Endothelial cell of umbilical vein (primary cell): ENCODE measurements around the gene CTBP1. TPM values are rescaled to one million over a fixed set of nuclear protein-coding genes. Genes with fewer than 3 reads are reported as not detected.

Source experiments
- BruUV-seq: library from RNA; stranded (reverse); fragments of 400-500 nt; replicated peaks from 2 replicates; lab custom pipeline; 2021; lab: Mats Ljungman, UMichigan
- CTCF ChIA-PET: fragments of 300-600, 350-600 bp; sonication (Branson Sonifier 250); formaldehyde crosslinking; loops from one replicate; lab custom pipeline; 2021; ENCODE audit warnings: antibody characterized with exemption, inconsistent platforms; lab: Charles Lee
- POLR2A ChIA-PET: fragments of 300-600, 350-600 bp; sonication (Branson Sonifier 250); formaldehyde crosslinking; loops from one replicate; lab custom pipeline; 2021; ENCODE audit warnings: antibody characterized with exemption, inconsistent platforms; lab: Charles Lee
- DNase-seq: peaks from one replicate; pipeline ENCODE4 v3.0.0-alpha.2; 2011; ENCODE audit warnings: low read depth, low spot score
- FAIRE-seq: peaks from 2 replicates; lab custom pipeline; 2011; peaks lifted over from hg19 to GRCh38; lab: Jason Lieb, UNC
- H2AFZ ChIP-seq: 2 replicates; pipeline ENCODE4 v1.6.0; 2012; ENCODE audit warnings: low read depth, low read length, control low read depth, inconsistent platforms
- H3K27ac ChIP-seq: 2 replicates; pipeline ENCODE4 v1.5.1; 2011; ENCODE audit warnings: low read depth, mild to moderate bottlenecking, control low read depth, low read length, moderate library complexity; ENCODE audit not compliant: insufficient read depth
- H3K27me3 ChIP-seq, 2 experiments: 2 replicates each; pipeline versions ENCODE4 v1.6.0 to v1.6.1; 2011; ENCODE audit warnings: low read length in 2 of 2, mixed read lengths in 1 of 2; ENCODE audit not compliant: control insufficient read depth in 2 of 2, insufficient read depth in 2 of 2
- H3K36me3 ChIP-seq, 2 experiments: 2 replicates in 1 of 2; 3 replicates in 1 of 2; pipeline ENCODE4 v1.5.1; 2011; ENCODE audit warnings: low read length in 2 of 2, mild to moderate bottlenecking in 1 of 2, moderate library complexity in 1 of 2; ENCODE audit not compliant: control insufficient read depth in 2 of 2, insufficient read depth in 2 of 2; ENCODE audit errors: extremely low read depth in 1 of 2
- H3K4me1 ChIP-seq: 3 replicates; pipeline ENCODE4 v1.5.1; 2011; ENCODE audit warnings: mild to moderate bottlenecking, low read length; ENCODE audit not compliant: control insufficient read depth, insufficient read depth; ENCODE audit errors: extremely low read depth
- H3K4me2 ChIP-seq: 2 replicates; pipeline ENCODE4 v1.6.1; 2011; ENCODE audit warnings: low read length, control low read depth, mixed read lengths; ENCODE audit not compliant: insufficient read depth
- H3K4me3 ChIP-seq, 3 experiments: fragments of 200-600 bp in 1 of 3; sonication (generic), shearing (Covaris generic) in 1 of 3; replicated peaks in 1 of 3; 2 replicates each; pipeline ENCODE4 v1.5.1; 2011 to 2016; ENCODE audit warnings: control low read depth in 3 of 3, low read length in 3 of 3, mild to moderate bottlenecking in 2 of 3, inconsistent platforms in 1 of 3, low read depth in 1 of 3, moderate library complexity in 1 of 3; ENCODE audit not compliant: insufficient read depth in 1 of 3
- H3K79me2 ChIP-seq: 2 replicates; pipeline ENCODE4 v1.6.0; 2012; ENCODE audit warnings: low read length, inconsistent platforms; ENCODE audit not compliant: control insufficient read depth, insufficient read depth
- H3K9ac ChIP-seq: replicated peaks from 2 replicates; pipeline ENCODE3; 2011; ENCODE audit warnings: low read length, control low read depth; ENCODE audit not compliant: insufficient read depth; ENCODE audit errors: extremely low read depth
- H3K9me1 ChIP-seq: replicated peaks from 3 replicates; pipeline ENCODE4 v1.6.0; 2011; ENCODE audit warnings: mild to moderate bottlenecking, low read length; ENCODE audit not compliant: control insufficient read depth, insufficient read depth; ENCODE audit errors: extremely low read depth
- H3K9me3 ChIP-seq: replicated peaks from 2 replicates; pipeline ENCODE4 v1.5.1; 2012; ENCODE audit warnings: low read length, inconsistent platforms; ENCODE audit not compliant: control insufficient read depth, insufficient read depth
- H4K20me1 ChIP-seq: replicated peaks from 2 replicates; pipeline ENCODE3; 2011; ENCODE audit warnings: mild to moderate bottlenecking, low read length; ENCODE audit not compliant: control insufficient read depth, insufficient read depth; ENCODE audit errors: extremely low read depth
- EZH2 ChIP-seq: IDR thresholded peaks from 2 replicates; pipeline ENCODE4 v1.6.1; 2012; ENCODE audit warnings: borderline replicate concordance, low read depth, mild to moderate bottlenecking, moderate library complexity, low read length, inconsistent platforms; ENCODE audit not compliant: severe bottlenecking
- FOS ChIP-seq: IDR thresholded peaks from 2 replicates; pipeline ENCODE4 v1.6.1; 2011; ENCODE audit warnings: mild to moderate bottlenecking, low read length, moderate library complexity, borderline replicate concordance; ENCODE audit not compliant: insufficient read depth
- GATA2 ChIP-seq: IDR thresholded peaks from 2 replicates; pipeline ENCODE4 v1.7.0; 2011; ENCODE audit warnings: low read depth, mild to moderate bottlenecking, moderate library complexity, mixed read lengths, low read length; ENCODE audit not compliant: insufficient read length, insufficient read depth
- JUN ChIP-seq: IDR thresholded peaks from 2 replicates; pipeline ENCODE4 v1.6.1; 2011; ENCODE audit warnings: borderline replicate concordance, low read depth; ENCODE audit not compliant: insufficient read length, insufficient read depth
- MAX ChIP-seq: IDR thresholded peaks from 2 replicates; pipeline ENCODE4 v1.6.1; 2011; ENCODE audit not compliant: insufficient read depth, insufficient read length
- POLR2A ChIP-seq: IDR thresholded peaks from 2 replicates; pipeline ENCODE4 v1.6.1; 2012; ENCODE audit warnings: low read depth, mild to moderate bottlenecking, control low read depth, low read length
- POLR2AphosphoS5 ChIP-seq: IDR thresholded peaks from 2 replicates; pipeline ENCODE4 v1.6.1; 2012; ENCODE audit warnings: low read depth, mild to moderate bottlenecking, control low read depth, low read length, moderate library complexity; ENCODE audit not compliant: insufficient read depth
- dilution Hi-C: fragments of 300-500 bp; cut with MboI; formaldehyde crosslinking; loops from one replicate; pipeline ENCODE4 v1.15.0; 2019; ENCODE audit warnings: low sequenced_read_pairs; ENCODE audit not compliant: extremely low pct_ligation_motif_present
- intact Hi-C: fragments of 100-400 bp; cut with micrococcal nuclease; formaldehyde crosslinking; loops from one replicate; pipeline ENCODE4 v1.10.0; 2022
- polyA plus RNA-seq, 4 experiments: library from polyadenylated mRNA; depleted of rRNA in 3 of 4; stranded (reverse) in 3 of 4; unstranded in 1 of 4; fragments of >200 nt; gene quantifications; 2 replicates each; pipeline versions ENCODE4 v1.2.1 to v1.2.3, GENCODE V29; 2011 to 2012; ENCODE audit warnings: missing spikeins in 1 of 4
- total RNA-seq: library from RNA; stranded (reverse); gene quantifications from 2 replicates; pipeline ENCODE4 v1.2.3, GENCODE V29; 2021
- TF ChIP-seq, protein P1 (sequence below), 2 donors: IDR thresholded peaks; 1 replicate in 1 of 2; 2 replicates in 1 of 2; pipeline ENCODE4 v1.5.1; 2011; ENCODE audit warnings: low read length in 2 of 2, mild to moderate bottlenecking in 2 of 2, moderate library complexity in 2 of 2, control low read depth in 1 of 2, inconsistent platforms in 1 of 2, low read depth in 1 of 2; ENCODE audit not compliant: insufficient read depth in 1 of 2; ENCODE audit errors: extremely low read depth in 1 of 2

The CTBP1 gene
- total and polyA plus RNA-seq, 2 donors (not counting 3 experiments of a cell fraction or from before 2014, with no cell fraction given), result 165 to 167 TPM

DNA sequence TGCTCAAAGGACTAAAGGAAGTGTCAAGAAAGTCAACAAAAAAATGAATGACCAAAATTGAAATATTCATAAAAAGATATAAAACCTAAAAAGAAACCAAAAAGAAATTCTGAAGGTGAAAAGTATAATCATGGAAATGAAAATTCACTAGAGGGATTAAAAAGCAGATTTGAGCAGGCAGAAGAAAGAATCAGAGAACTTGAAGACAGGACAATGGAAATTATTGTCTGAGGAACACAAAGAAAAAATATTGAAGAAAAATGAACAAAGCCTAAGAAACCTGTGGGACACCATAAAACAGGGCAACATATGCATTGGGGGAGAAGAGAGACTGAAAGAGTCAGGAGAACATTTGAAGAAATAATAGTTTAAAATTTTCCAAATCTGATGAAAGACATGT, 66.6 kb downstream of the CTBP1 start:
- Histone ChIP-seq H3K4me1 (no peaks in the 10 kb centered on the region), H3K4me2 (no peak overlapping the region), H3K36me3 (no peaks in the 10 kb centered on the region), H3K9me1 (no peaks in the 10 kb centered on the region), H3K27ac (no peak overlapping the region), H3K4me3 (no peak overlapping the region), H3K9ac (no peak overlapping the region), H2AFZ (no peak overlapping the region), H4K20me1 (no peaks in the 10 kb centered on the region), H3K79me2 (no peaks in the 10 kb centered on the region), H3K27me3 (peaks cover 13 to 26% of the 10 kb centered on the region in 2 experiments), H3K9me3 (no peaks in the 10 kb centered on the region)
- POLR2A ChIA-PET, result no interaction called here
- CTCF ChIA-PET, result no interaction called here
- dilution Hi-C loops, result no loop called here
- BruUV-seq, result no TSS peak
- no peak for DNase-seq
- no peak for FAIRE-seq
- intact Hi-C loops, result no loop called here
- TF ChIP-seq POLR2AphosphoS5, result no peak
- TF ChIP-seq JUN, result no peak
- TF ChIP-seq, protein P1, sequence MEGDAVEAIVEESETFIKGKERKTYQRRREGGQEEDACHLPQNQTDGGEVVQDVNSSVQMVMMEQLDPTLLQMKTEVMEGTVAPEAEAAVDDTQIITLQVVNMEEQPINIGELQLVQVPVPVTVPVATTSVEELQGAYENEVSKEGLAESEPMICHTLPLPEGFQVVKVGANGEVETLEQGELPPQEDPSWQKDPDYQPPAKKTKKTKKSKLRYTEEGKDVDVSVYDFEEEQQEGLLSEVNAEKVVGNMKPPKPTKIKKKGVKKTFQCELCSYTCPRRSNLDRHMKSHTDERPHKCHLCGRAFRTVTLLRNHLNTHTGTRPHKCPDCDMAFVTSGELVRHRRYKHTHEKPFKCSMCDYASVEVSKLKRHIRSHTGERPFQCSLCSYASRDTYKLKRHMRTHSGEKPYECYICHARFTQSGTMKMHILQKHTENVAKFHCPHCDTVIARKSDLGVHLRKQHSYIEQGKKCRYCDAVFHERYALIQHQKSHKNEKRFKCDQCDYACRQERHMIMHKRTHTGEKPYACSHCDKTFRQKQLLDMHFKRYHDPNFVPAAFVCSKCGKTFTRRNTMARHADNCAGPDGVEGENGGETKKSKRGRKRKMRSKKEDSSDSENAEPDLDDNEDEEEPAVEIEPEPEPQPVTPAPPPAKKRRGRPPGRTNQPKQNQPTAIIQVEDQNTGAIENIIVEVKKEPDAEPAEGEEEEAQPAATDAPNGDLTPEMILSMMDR (IDR thresholded peaks at IDR 0.05; ENCODE audit: extremely low read depth in 1 of 2, insufficient read depth in 1 of 2, low read depth in 1 of 2, low read length in 2 of 2), result no peak
- TF ChIP-seq GATA2, result no peak
- no peak for TF ChIP-seq POLR2A
- no peak for TF ChIP-seq MAX
- no peak for TF ChIP-seq FOS
- no peak for TF ChIP-seq EZH2
